GM19043 (cell line): ENCODE measurements around the gene NUP210L.

Experiments used
- ATAC-seq: cut with Tn5 transposase; IDR thresholded peaks from one replicate; pipeline ENCODE4 v1.9.1; 2021; ENCODE audit warnings: low read depth; ENCODE audit not compliant: unreplicated experiment

The NUP210L gene

GRCh38 chr1:153968972-153969371 is 185.9 kb downstream of the NUP210L start:
- no peak for ATAC-seq

- no peak for ATAC-seq
Observed at GRCh38 chr1:153968408-153968807, 186.5 kb downstream of the NUP210L start.

- ATAC-seq, result no peak
Observed at GRCh38 chr1:153968000-153968363, 186.9 kb downstream of the NUP210L start.

- ATAC-seq, result peak; percentile 80
Observed at GRCh38 chr1:153967107-153967999, 187.5 kb downstream of the NUP210L start, which contains the start of gene CREB3L4. TSS of gene CREB3L4 (plus strand) at chr1:153967902. CDS start at chr1:153968526, 624 bp downstream.

GRCh38 chr1:153963850-153964331 is 191.0 kb downstream of the NUP210L start:
- no peak for ATAC-seq

- ATAC-seq, result peak; percentile 46
Observed at GRCh38 chr1:153963030-153963849, 191.6 kb downstream of the NUP210L start, which contains the start of gene SLC39A1. TSS of gene SLC39A1 (minus strand) at chr1:153963537. CDS start at chr1:153962715, 822 bp downstream.

- no peak for ATAC-seq
Observed at GRCh38 chr1:153962088-153963029, 192.5 kb downstream of the NUP210L start.

GRCh38 chr1:153961421-153961820 is 193.5 kb downstream of the NUP210L start:
- no peak for ATAC-seq

GRCh38 chr1:153960206-153960605 is 194.7 kb downstream of the NUP210L start:
- no peak for ATAC-seq

- no peak for ATAC-seq
Observed at GRCh38 chr1:153959454-153959853, 195.4 kb downstream of the NUP210L start.

- ATAC-seq, result no peak
Observed at GRCh38 chr1:153958961-153959260, 196.0 kb downstream of the NUP210L start.

GRCh38 chr1:153958111-153958960 is 196.5 kb downstream of the NUP210L start, which contains the start of gene CRTC2:
TSS of gene CRTC2 (minus strand) at chr1:153958612. CDS start at chr1:153958497, 115 bp downstream.
- ATAC-seq, result peak; percentile 76

- ATAC-seq, result no peak
Observed at GRCh38 chr1:153957744-153958110, 197.1 kb downstream of the NUP210L start.

GRCh38 chr1:153956997-153957715 is 197.7 kb downstream of the NUP210L start:
- no peak for ATAC-seq

- ATAC-seq, result no peak
Observed at GRCh38 chr1:153954826-153955225, 200.0 kb downstream of the NUP210L start.

- no peak for ATAC-seq
Observed at GRCh38 chr1:153953859-153954365, 201.0 kb downstream of the NUP210L start.

GRCh38 chr1:153951801-153952200 is 203.1 kb downstream of the NUP210L start:
- ATAC-seq, result no peak

- ATAC-seq, result no peak
Observed at GRCh38 chr1:153951183-153951582, 203.7 kb downstream of the NUP210L start.
